HG03064 (cell line): ENCODE results near the gene BTBD2.

Experiments used
- ATAC-seq: cut with Tn5 transposase; IDR thresholded peaks from one replicate; pipeline ENCODE4 v1.9.1; 2021; ENCODE audit warnings: low read depth; ENCODE audit not compliant: unreplicated experiment

BTBD2 gene

GRCh38 chr19:1944916-1945561 lies 70.5 kb downstream of the BTBD2 start:
- no peak for ATAC-seq

- ATAC-seq: no peak
Observed at GRCh38 chr19:1944088-1944915, 71.2 kb downstream of the BTBD2 start.

DNA sequence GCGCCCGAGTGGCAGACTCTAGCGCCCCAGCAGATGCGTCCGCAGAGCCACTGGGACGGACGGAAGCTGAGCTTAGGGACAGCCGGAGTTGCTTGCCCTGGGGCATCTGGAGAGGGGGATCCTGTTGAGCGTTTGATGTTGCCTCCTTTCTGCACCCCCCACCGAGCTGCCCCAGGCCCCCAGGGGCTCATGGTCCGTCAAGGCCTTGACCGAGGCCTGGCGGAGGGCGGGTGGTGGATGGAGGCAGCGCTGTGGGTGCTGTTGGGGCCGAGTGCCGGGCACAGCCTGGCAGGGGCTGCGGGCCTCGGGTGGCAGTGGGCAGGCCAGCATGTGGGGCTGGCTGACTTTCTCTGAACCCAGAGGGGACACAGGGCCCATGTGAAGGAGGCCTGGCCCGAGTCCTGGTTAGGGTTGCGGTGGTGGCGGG lies 71.8 kb downstream of the BTBD2 start:
- no peak for ATAC-seq

DNA sequence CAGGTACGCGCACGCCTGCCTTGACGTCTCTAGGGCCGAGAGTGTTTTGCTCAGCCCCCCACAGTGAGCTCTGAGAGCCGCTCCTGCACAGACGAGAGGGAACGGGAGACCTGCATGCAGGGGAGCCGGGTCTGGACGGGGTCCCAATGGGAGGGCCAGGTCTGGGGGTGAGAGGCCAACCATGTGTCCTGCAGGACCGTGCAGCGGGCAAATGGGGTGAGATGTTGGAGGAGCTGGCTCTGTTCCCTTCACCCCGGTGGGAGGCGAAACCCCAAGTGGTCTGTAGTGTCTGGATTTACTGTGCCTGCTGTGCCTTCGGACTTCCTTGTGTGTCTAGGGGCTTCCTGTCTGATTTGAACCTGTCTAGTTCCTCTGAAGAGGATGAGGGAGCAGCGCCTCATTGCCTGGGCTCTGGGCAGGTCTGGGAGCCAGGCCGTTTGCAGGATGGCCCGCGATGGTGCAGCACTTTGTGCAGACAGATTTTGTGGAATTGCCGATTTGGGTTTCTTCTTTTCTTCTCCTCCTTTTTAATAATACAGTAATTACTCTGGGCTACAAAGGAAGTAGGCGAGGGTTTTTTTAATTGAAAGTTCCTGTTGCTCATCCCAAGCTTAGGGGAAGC lies 72.5 kb downstream of the BTBD2 start:
- ATAC-seq: no peak

GRCh38 chr19:1942078-1942933 lies 73.2 kb downstream of the BTBD2 start:
- ATAC-seq: no peak

- peak; percentile 44 for ATAC-seq
Observed at GRCh38 chr19:1941146-1942077, 74.1 kb downstream of the BTBD2 start, which contains the start of gene CSNK1G2. CSNK1G2 (plus strand) TSS chr19:1941172; CDS start chr19:1969773, 28,601 bp downstream.

DNA sequence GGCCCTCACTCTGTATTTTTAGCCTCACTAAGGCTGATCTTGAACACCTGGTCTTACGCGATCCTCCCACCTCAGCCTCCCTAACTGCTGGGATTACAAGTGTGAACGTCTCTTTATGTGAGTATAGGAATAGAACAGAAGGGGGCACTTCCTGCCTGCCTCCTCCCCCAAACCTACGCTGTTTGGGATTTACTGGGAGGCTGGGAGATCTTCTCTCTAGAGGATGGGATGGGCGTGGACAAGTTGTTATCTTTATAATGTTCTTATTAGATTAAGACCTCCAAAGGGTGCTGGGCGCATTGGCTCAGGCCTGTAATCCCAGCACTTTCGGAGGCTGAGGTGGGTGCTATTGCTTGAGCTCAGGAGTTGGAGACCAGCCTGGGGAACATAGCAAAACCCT lies 77.4 kb downstream of the BTBD2 start:
- ATAC-seq: no peak

DNA sequence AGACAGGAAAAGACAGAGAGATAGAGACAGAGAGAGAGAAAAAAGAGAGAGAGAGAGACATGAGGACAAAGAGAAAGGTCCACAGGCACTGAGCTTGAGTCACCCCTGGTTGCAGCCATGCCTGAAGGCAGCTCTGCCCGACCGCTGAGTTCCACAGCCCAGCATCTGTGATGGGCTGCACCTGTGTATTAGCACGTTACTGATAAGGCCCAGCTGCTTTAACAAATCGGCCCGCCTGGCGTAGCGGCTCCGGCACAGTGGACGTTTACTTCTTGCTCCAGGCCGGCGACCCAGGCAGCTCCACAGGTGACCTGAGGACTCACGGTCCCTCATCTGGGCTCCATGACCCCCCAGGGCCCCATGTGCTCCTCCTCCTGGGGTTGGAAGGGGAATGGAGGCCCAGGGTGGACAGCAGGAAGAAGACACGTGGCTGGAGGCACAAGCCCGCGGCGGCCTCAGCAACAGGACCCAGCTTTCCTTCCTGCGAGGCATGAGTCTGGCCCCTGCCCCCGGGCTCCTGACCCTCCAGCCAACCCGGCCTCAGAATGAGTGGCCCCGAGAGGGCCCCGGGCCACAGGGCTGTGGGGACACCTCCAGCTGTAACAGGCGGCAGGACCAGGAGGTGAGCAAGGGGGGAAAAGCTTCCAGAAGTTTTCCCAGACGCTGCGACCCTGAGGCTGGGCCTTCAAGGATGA lies 78.5 kb downstream of the BTBD2 start:
- ATAC-seq: no peak

GRCh38 chr19:1936430-1936829 lies 79.1 kb downstream of the BTBD2 start:
- ATAC-seq: no peak

GRCh38 chr19:1935484-1936208 lies 79.9 kb downstream of the BTBD2 start:
- no peak for ATAC-seq
